Measurements from ENCODE around the gene SEMA3B. TPM values are rescaled to one million over a fixed set of nuclear protein-coding genes. Genes with fewer than 3 reads are reported as not detected.

Gene SEMA3B
- total RNA-seq, 1 experiment from 2014 or later: 6.4 TPM

- Histone ChIP-seq H2BK120ac (ENCODE audit: low read depth, low read length, poor library complexity, severe bottlenecking) (no peak overlapping the region), H3K18ac (ENCODE audit: insufficient read length, low read depth, low read length) (no peak overlapping the region), H2BK12ac (ENCODE audit: insufficient read length, low read depth, low read length) (no peak overlapping the region), H4K5ac (ENCODE audit: insufficient read length, low read depth, low read length) (no peak overlapping the region), H3K27me3 (ENCODE audit: insufficient read depth, low read length) (peaks cover 13% of the 10 kb centered on the region; the same call in 1 of the 2 replicates), H3K9me3 (ENCODE audit: control insufficient read depth, low read depth, low read length) (no peaks in the 10 kb centered on the region), H3K79me2 (ENCODE audit: insufficient read depth, low read length) (no peaks in the 10 kb centered on the region), H3K4me1 (ENCODE audit: insufficient read depth, low read length) (peaks cover 2% of the 10 kb centered on the region; the same call in 1 of the 2 replicates), H3K14ac (ENCODE audit: insufficient read depth, low read length) (no peak overlapping the region), H3K4ac (ENCODE audit: low read depth, low read length) (no peak overlapping the region), H3K23ac (ENCODE audit: insufficient read length, low read depth, low read length) (no peak overlapping the region), H4K20me1 (ENCODE audit: control insufficient read depth, insufficient read depth, insufficient read length) (no peaks in the 10 kb centered on the region), H2BK20ac (ENCODE audit: low read depth, low read length, poor library complexity, severe bottlenecking) (no peak overlapping the region), H3K56ac (ENCODE audit: insufficient read length, low read depth, low read length) (no peak overlapping the region), H4K8ac (replicated peaks; ENCODE audit: insufficient read length, low read depth, low read length) (no peak overlapping the region), H3K79me1 (ENCODE audit: insufficient read depth, low read depth, low read length, poor library complexity, severe bottlenecking) (no peaks in the 10 kb centered on the region), H2BK5ac (ENCODE audit: insufficient read length, low read length) (no peak overlapping the region), H2AK5ac (ENCODE audit: insufficient read length, low read length) (no peak overlapping the region), H3T11ph (ENCODE audit: low read length) (no peak overlapping the region), H3K27ac (ENCODE audit: insufficient read length, low read depth, low read length) (no peak overlapping the region), H3K9ac (ENCODE audit: extremely low read depth, insufficient read length, low read length) (no peak overlapping the region), H3K4me2 (ENCODE audit: insufficient read depth, insufficient read length, low read length) (no peak overlapping the region), H2AFZ (ENCODE audit: low read length) (no peak overlapping the region), H2BK15ac (ENCODE audit: low read depth, low read length) (no peak overlapping the region), H3K23me2 (ENCODE audit: insufficient read length, low read depth, low read length, poor library complexity, severe bottlenecking) (peaks cover 4% of the 10 kb centered on the region), H4K91ac (ENCODE audit: insufficient read length, low read depth, low read length) (no peak overlapping the region)
- Mint-ChIP-seq H3K27me3 (ENCODE audit: low read depth) (peaks cover 20% of the 10 kb centered on the region), H3K27ac (peak overlapping the region in 2 of 3 experiments; percentile 62 to 87; a peak in 2 of 7 replicates), H3K36me3 (ENCODE audit: insufficient read depth in 1 of 3, low read depth in 3 of 3) (no peaks in the 10 kb centered on the region; a peak in 1 of 7 replicates), H3K4me3 (no peak overlapping the region), H3K4me1 (peaks cover 44 to 62% of the 10 kb centered on the region in 2 experiments), H3K9me3 (no peaks in the 10 kb centered on the region; a peak in 1 of 5 replicates)
- no peak for DNase-seq
- TF ChIP-seq, protein P1, sequence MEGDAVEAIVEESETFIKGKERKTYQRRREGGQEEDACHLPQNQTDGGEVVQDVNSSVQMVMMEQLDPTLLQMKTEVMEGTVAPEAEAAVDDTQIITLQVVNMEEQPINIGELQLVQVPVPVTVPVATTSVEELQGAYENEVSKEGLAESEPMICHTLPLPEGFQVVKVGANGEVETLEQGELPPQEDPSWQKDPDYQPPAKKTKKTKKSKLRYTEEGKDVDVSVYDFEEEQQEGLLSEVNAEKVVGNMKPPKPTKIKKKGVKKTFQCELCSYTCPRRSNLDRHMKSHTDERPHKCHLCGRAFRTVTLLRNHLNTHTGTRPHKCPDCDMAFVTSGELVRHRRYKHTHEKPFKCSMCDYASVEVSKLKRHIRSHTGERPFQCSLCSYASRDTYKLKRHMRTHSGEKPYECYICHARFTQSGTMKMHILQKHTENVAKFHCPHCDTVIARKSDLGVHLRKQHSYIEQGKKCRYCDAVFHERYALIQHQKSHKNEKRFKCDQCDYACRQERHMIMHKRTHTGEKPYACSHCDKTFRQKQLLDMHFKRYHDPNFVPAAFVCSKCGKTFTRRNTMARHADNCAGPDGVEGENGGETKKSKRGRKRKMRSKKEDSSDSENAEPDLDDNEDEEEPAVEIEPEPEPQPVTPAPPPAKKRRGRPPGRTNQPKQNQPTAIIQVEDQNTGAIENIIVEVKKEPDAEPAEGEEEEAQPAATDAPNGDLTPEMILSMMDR (conservative IDR thresholded peaks at IDR 0.05): no peak
- no CpG with 5 or more reads among the region's 4 CpGs for WGBS (ENCODE audit: extremely low coverage, insufficient read length, low lambda C conversion rate)
Observed at GRCh38 chr3:50269460-50269859, 513 bp downstream of the SEMA3B start.
